HUES48 (cell line): ENCODE measurements around the gene LYRM2.
"Not testable (repeated sequence)": the region's sequence is repeated elsewhere in the genome, so short reads cannot be mapped to it uniquely, and the experiment has no call there.

Experiments
- H3K27ac ChIP-seq: one replicate; pipeline ENCODE4 v1.7.0; 2013; ENCODE audit warnings: low read depth, low read length, inconsistent platforms
- H3K27me3 ChIP-seq: 2 replicates; pipeline ENCODE4 v1.6.1; 2013; ENCODE audit warnings: mild to moderate bottlenecking, low read length; ENCODE audit not compliant: control insufficient read depth, insufficient read depth
- H3K36me3 ChIP-seq: 2 replicates; pipeline ENCODE4 v1.6.1; 2013; ENCODE audit warnings: low read length; ENCODE audit not compliant: control insufficient read depth, insufficient read depth
- H3K4me1 ChIP-seq: 2 replicates; pipeline ENCODE4 v1.6.1; 2013; ENCODE audit warnings: mild to moderate bottlenecking, low read length; ENCODE audit not compliant: control insufficient read depth, insufficient read depth
- H3K4me3 ChIP-seq: 2 replicates; pipeline ENCODE4 v1.5.1; 2013; ENCODE audit warnings: mild to moderate bottlenecking, low read depth, low read length
- H3K9ac ChIP-seq: 2 replicates; pipeline ENCODE4 v1.6.1; 2013; ENCODE audit warnings: mild to moderate bottlenecking, low read depth, low read length, moderate library complexity
- H3K9me3 ChIP-seq: 2 replicates; pipeline ENCODE4 v1.6.1; 2013; ENCODE audit warnings: low read length; ENCODE audit not compliant: control insufficient read depth, insufficient read depth

LYRM2 gene

DNA sequence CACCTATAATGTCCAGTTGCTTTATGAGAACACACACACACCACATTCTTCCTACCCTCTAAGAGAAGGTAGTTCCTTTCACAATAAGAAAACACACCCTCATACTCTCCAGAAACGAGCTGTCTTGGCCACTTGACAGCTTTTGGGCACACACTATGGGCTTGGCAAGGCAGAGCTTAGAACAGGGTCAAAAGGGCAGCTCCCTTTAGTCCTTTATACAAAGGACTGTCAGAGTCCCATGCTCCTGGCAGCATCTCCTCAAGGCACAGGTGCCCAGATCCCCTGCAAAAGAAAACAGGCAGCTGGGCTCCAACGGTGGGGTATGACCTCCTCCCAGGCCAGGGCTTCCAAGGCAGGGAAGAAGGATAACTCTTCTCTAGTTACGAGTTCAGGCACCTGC, 4.9 kb upstream of the LYRM2 start:
- Histone ChIP-seq H3K9me3 (no peaks in the 10 kb centered on the region), H3K4me3 (no peak overlapping the region), H3K36me3 (peaks cover 64% of the 10 kb centered on the region), H3K9ac (no peak overlapping the region), H3K27ac (no peak overlapping the region), H3K4me1 (no peaks in the 10 kb centered on the region), H3K27me3 (no peaks in the 10 kb centered on the region)

DNA sequence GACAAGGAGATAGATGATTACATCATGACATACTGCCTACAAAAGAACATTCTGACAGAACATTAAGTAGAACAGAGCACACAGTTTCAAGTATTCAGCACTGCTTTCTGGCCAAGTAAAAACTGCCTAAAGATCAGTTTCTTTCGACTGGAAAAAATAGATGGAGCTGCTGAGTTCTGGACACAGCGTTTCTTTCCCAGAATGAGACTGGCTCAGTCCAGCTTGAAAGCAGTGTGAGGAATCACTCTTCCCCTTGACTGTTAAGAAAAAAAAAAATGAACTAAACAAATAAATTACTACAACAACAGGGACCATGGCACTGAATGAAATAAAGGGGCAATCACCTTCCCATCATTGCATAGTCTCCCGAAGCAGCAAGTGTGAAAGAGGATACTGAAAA, 4.4 kb upstream of the LYRM2 start:
- no peaks in the 10 kb centered on the region for H3K4me1 ChIP-seq
- H3K4me3 ChIP-seq = no peak overlapping the region
- H3K36me3 ChIP-seq = peaks cover 59% of the 10 kb centered on the region
- no peaks in the 10 kb centered on the region for H3K9me3 ChIP-seq
- H3K9ac ChIP-seq = no peak overlapping the region
- H3K27me3 ChIP-seq = no peaks in the 10 kb centered on the region
- no peak overlapping the region for H3K27ac ChIP-seq

DNA sequence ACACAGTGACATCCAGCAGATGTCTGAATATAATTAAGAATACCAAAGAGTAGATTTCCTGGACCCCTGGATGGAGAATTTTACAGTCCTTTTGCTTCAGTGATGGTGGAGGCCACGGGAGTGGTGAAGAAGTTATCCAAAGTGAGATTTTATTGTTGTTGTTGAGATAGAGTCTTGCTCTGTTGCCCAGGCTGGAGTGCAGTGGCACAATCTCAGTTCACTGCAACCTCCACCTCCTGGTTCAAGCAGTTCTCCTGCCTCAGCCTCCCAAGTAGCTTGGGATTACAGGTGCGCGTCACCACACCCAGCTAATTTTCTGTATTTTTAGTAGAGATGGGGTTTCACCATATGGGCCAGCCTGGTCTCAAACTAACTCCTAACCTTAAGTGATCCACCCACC, 3.0 kb upstream of the LYRM2 start:
- not testable (repeated sequence) for H3K4me1 ChIP-seq, H3K9ac ChIP-seq, H3K27me3 ChIP-seq, H3K27ac ChIP-seq, H3K9me3 ChIP-seq, H3K4me3 ChIP-seq
- peaks cover 55% of the 10 kb centered on the region for H3K36me3 ChIP-seq

DNA sequence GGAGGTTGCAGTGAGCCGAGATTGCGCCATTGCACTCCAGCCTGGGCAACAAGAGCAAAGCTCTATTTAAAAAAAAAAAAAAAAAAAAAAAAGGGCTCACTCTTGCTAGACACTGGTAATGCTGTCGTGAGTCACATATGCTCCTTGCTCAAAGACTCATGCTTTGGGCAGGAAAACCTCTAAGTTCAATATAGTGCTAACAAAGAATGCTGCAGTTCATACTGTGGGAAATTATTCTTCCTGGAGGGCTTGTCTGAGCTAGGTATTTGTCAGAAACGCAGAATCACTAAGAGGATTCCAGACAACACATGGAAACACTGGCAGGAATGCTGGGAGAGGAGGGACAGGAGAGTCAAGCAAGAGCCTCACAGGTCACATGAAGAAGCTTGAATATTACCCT, 2.3 kb upstream of the LYRM2 start:
- no peak overlapping the region for H3K9ac ChIP-seq
- H3K36me3 ChIP-seq = peaks cover 54% of the 10 kb centered on the region
- no peaks in the 10 kb centered on the region for H3K4me1 ChIP-seq
- no peak overlapping the region for H3K4me3 ChIP-seq
- H3K27me3 ChIP-seq = no peaks in the 10 kb centered on the region
- no peaks in the 10 kb centered on the region for H3K9me3 ChIP-seq
- no peak overlapping the region for H3K27ac ChIP-seq

DNA sequence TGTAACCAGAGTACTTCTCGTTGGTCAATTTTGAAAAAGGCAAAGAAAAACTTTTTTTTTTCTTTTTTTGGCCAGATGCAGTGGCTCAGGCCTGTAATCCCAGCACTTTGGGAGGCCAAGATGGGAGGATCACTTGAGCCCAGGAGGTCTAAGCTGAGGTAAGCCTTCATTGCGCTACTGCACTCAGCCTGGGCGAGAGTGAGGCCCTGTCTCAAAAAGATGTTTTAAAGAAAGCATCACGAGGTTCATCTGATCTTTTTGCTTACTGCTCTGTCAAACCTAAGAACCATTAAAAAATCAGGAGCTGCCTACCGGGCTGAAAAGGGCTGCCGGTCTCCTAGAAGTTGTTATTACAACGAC, 607 bp downstream of the LYRM2 start:
- peak overlapping the region; percentile 97 for H3K4me3 ChIP-seq
- H3K36me3 ChIP-seq = peaks cover 32% of the 10 kb centered on the region
- H3K4me1 ChIP-seq = no peaks in the 10 kb centered on the region
- H3K9ac ChIP-seq = peak overlapping the region; percentile 81
- H3K27ac ChIP-seq = peak overlapping the region; percentile 96
- no peaks in the 10 kb centered on the region for H3K27me3 ChIP-seq
- no peaks in the 10 kb centered on the region for H3K9me3 ChIP-seq

DNA sequence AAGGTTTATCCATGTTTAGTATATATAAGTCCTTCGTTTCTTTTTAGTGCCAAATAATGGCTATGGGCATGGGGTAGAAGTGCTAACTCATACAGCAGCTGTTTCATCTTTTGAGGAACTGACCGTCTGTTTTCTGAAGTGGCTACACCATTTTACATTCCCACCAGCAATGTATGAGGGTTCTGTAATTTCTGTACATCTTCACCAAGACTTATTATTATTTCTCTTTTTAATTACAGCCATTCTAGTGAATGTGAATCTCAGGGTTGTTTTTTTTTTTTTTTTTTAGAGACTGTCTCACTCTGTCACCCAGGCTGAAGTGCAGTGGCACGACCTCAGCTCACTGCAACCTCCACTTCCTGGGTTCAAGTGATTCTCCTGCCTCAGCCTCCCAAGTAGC, 2.1 kb downstream of the LYRM2 start:
- not testable (repeated sequence) for H3K27ac ChIP-seq

DNA sequence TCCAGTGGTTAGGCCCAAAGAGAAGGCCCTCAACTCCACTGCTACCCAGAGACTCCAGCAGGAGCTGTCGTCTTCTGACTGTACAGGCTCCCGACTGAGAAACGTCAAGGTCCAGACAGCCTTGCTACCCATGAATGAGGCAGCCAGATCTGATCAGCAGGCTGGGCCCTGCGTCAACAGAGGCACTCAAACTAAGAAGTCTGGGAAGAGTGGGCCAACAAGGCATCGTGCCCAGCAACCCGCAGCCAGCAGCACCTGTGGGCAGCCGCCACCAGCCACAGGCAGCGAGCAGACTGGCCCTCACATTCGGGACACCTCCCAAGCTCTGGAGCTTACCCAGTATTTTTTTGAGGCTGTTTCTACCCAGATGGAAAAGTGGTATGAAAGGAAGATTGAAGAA, 8.1 kb downstream of the LYRM2 start:
- Histone ChIP-seq H3K36me3 (peaks cover 3% of the 10 kb centered on the region), H3K9me3 (no peaks in the 10 kb centered on the region), H3K27ac (no peak overlapping the region), H3K4me1 (no peaks in the 10 kb centered on the region), H3K4me3 (no peak overlapping the region), H3K9ac (no peak overlapping the region), H3K27me3 (no peaks in the 10 kb centered on the region)

More for the DNA sequence above, 2.1 kb downstream of the LYRM2 start:
- not testable (repeated sequence) for H3K4me1 ChIP-seq, H3K4me3 ChIP-seq, H3K27me3 ChIP-seq, H3K9me3 ChIP-seq, H3K9ac ChIP-seq
- H3K36me3 ChIP-seq = peaks cover 22% of the 10 kb centered on the region

DNA sequence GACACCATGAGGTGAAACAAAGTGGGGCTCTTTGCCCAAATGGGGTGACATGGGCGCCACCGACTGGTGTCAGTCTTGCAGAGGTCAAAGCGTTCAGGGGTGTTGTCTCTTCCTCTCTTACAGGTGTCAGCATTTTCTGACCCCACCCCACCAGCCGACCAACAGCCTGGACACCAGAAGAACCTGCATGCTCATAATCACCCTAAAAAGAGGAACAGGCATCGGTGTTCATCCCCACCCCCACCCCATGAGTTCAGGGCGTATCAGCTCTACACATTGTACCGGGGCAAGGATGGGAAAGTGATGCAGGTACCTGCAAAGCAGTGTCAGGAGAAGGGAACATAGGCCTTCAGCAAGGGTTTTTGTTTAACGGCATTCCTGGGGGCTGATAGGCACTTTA, 14.8 kb downstream of the LYRM2 start:
- Histone ChIP-seq H3K4me3 (no peak overlapping the region), H3K9me3 (no peaks in the 10 kb centered on the region), H3K27ac (no peak overlapping the region), H3K9ac (no peak overlapping the region), H3K4me1 (no peaks in the 10 kb centered on the region), H3K36me3 (no peaks in the 10 kb centered on the region), H3K27me3 (no peaks in the 10 kb centered on the region)

DNA sequence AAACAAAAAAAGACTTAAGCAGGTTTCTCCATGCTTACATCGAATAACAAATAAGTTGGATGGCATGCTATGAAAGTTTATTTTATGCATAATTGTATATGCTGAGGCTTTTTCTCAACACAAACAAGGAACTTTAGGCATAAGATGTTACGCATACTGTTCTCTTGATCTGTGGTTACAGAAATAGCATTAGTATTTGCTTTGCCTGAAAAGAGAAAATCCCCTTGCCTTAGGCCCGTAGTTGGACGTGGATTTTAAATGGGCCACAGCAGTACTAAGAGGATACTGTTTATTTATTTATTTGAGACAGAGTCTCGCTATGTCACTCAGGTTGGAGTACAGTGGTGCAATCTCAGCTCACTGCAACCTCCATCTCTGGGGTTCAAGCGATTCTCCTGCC, 19.0 kb downstream of the LYRM2 start:
- Histone ChIP-seq H3K4me1 (no peaks in the 10 kb centered on the region), H3K27me3 (no peaks in the 10 kb centered on the region), H3K36me3 (no peaks in the 10 kb centered on the region), H3K4me3 (no peak overlapping the region), H3K27ac (no peak overlapping the region), H3K9me3 (no peaks in the 10 kb centered on the region), H3K9ac (no peak overlapping the region)

DNA sequence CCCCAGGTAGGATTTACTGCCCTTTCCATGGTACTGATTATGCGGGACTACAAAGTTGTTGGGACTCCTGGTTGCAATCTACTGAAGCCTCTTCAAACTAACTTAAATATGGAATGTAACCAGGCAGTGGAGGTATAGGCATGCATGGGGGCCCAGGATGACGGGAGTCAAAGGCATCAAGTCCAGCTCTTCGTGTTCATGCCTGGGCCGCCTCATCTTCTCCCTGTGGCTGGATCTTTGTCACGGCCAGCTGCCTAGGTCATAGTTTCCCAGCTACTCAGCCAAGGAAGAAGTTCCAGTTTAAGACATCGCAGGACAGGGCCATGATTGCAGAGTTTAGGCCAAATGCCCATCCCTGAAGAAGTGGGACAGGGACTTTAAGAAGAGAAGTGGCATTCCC, 20.5 kb downstream of the LYRM2 start:
- Histone ChIP-seq H3K27ac (no peak overlapping the region), H3K27me3 (no peaks in the 10 kb centered on the region), H3K4me1 (no peaks in the 10 kb centered on the region), H3K4me3 (no peak overlapping the region), H3K36me3 (no peaks in the 10 kb centered on the region), H3K9ac (no peak overlapping the region; the same call in 1 of the 2 replicates), H3K9me3 (no peaks in the 10 kb centered on the region)

DNA sequence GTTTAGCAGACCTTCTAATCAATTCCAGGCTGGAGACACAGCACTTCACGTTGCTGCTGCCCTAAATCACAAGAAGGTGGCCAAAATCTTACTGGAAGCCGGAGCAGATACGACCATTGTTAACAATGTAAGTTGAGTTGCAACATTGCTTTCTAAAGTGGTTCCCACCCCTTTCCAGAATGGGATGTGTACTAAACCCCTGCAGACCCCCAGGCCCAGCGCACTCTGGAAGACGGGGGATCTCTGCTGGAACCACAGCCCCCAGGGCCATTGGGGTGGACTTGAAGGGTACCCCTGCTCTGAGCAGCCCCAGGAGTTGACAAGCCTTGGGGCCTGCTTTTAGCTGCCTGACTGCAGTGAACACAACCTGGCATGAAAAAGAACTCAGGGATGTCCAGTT, 22.0 kb downstream of the LYRM2 start:
- Histone ChIP-seq H3K9me3 (no peaks in the 10 kb centered on the region), H3K27me3 (no peaks in the 10 kb centered on the region), H3K4me3 (no peak overlapping the region), H3K4me1 (no peaks in the 10 kb centered on the region), H3K36me3 (no peaks in the 10 kb centered on the region), H3K27ac (no peak overlapping the region), H3K9ac (no peak overlapping the region)

DNA sequence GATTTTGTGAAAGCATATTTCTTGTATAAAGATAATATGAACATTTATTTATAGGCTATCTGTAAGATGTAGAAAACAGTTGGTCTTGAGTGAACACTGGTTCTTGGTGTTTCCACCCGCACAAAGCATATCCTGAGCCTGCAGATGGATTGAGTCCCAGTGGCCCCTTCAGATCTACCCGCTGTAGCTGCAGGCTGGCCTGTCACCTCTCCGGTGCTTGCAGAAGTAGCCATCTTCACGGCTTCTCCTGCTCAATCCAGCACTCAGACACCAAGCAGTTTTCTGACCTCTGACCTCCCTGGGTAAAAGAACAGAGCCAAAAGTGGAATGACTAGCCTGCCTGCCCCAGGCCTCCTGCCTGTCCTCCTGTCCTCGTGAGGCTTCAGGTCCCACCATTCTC, 22.7 kb downstream of the LYRM2 start:
- no peaks in the 10 kb centered on the region for H3K36me3 ChIP-seq
- H3K9ac ChIP-seq = no peak overlapping the region
- no peaks in the 10 kb centered on the region for H3K9me3 ChIP-seq
- H3K27me3 ChIP-seq = no peaks in the 10 kb centered on the region
- H3K4me1 ChIP-seq = no peaks in the 10 kb centered on the region
- no peak overlapping the region for H3K4me3 ChIP-seq
- no peak overlapping the region for H3K27ac ChIP-seq
